ENCODE measurements around the gene CLDN5. TPM values are rescaled to one million over a fixed set of nuclear protein-coding genes. Genes with fewer than 3 reads are reported as not detected.
"Not testable (repeated sequence)": the region's sequence is repeated elsewhere in the genome, so short reads cannot be mapped to it uniquely, and the experiment has no call there.

The CLDN5 gene
- total RNA-seq, 1 donor = 9.3 TPM

DNA sequence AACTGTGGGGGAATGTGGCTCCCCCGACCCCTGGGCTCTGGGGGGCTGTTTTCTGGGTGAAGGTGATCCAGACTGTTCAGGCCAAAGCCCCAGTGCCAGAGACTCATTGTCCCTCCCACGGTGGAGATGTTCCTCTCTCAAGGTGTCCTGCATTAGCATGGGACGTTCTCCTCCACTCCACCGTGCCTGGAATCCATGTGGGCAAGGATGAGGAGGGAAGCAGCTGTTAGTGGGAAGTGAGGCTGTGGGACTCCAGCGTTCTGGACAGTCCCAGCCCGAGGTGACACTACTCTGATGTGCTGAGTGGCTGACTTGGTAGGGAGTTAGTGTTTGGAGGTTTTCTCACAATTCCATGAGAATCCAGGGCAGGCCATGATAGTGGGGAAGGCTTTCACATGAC, 31.4 kb upstream of the CLDN5 start:
- Histone ChIP-seq H3K27me3 (ENCODE audit: insufficient read depth, low read length) (no peaks in the 10 kb centered on the region), H3K4me3 (ENCODE audit: low read length) (no peak overlapping the region)

DNA sequence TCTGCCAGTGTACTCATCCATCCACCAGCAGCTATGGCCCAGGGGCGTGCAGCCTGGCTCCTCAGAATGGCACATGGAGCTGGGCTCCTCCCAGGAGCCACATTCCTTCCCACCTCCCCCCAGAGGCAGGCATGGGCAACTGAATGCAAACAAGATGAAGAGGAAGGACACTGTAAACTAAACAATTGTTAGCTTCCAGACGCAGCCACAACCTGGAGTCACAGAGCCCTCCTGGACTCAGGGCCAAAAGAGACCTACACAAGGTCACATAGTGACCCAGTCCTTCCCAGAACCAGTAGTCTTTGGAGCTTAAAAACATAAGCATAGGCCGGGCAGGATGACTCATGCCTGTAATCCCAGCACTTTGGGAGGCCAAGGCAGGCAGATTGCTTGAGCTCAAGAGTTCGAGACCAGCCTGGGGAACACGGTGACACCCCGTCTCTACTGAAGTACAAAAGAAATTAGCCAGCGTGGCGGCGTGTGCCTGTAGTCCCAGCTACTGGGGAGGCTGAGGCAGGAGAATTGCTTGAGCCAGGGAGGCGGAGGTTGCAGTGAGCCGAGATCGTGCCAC, 30.7 kb upstream of the CLDN5 start:
- Histone ChIP-seq H3K4me3 (ENCODE audit: low read length) (no peak overlapping the region), H3K4me1 (ENCODE audit: insufficient read depth, low read length) (no peaks in the 10 kb centered on the region), H3K9me3 (ENCODE audit: low read depth, low read length) (no peaks in the 10 kb centered on the region), H3K27me3 (ENCODE audit: insufficient read depth, low read length) (no peaks in the 10 kb centered on the region)

More for the DNA sequence above, 31.4 kb upstream of the CLDN5 start:
- H3K9me3 ChIP-seq (ENCODE audit: low read depth, low read length) = no peaks in the 10 kb centered on the region
- H3K4me1 ChIP-seq (ENCODE audit: insufficient read depth, low read length) = no peaks in the 10 kb centered on the region

GRCh38 chr22:19553201-19553600, 29.0 kb upstream of the CLDN5 start:
- no peak overlapping the region for H3K4me3 ChIP-seq (ENCODE audit: low read length)
- no peaks in the 10 kb centered on the region for H3K27me3 ChIP-seq (ENCODE audit: insufficient read depth, low read length)
- H3K9me3 ChIP-seq (ENCODE audit: low read depth, low read length) = no peaks in the 10 kb centered on the region
- H3K4me1 ChIP-seq (ENCODE audit: insufficient read depth, low read length) = no peaks in the 10 kb centered on the region

- Histone ChIP-seq H3K27me3 (ENCODE audit: insufficient read depth, low read length) (no peaks in the 10 kb centered on the region), H3K4me1 (ENCODE audit: insufficient read depth, low read length) (no peaks in the 10 kb centered on the region), H3K9me3 (ENCODE audit: low read depth, low read length) (no peaks in the 10 kb centered on the region), H3K4me3 (ENCODE audit: low read length) (no peak overlapping the region)
These were observed 26.2 kb upstream of the CLDN5 start for GRCh38 chr22:19550382-19550781.

DNA sequence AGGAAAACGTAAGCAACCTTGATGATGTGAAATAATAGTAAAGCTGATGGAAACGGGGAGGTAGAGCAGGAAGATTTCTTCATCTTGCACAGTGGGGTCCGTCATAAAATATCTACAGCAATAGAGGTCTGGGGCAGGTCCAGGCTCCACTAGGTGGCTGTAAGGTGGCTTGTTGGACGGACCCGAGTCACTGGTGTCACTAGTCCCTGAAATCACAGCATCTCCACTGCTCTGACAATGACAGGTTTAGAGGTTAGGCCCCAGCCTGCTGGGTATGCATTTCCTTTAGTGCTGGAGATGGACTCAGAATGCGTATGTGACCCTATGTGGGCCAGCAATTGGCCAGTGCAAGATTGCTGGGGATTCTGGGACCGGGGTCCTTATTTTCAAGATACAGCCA, 25.2 kb upstream of the CLDN5 start:
- Histone ChIP-seq H3K4me1 (ENCODE audit: insufficient read depth, low read length) (no peaks in the 10 kb centered on the region), H3K27me3 (ENCODE audit: insufficient read depth, low read length) (no peaks in the 10 kb centered on the region), H3K9me3 (ENCODE audit: low read depth, low read length) (no peaks in the 10 kb centered on the region), H3K4me3 (ENCODE audit: low read length) (no peak overlapping the region)

DNA sequence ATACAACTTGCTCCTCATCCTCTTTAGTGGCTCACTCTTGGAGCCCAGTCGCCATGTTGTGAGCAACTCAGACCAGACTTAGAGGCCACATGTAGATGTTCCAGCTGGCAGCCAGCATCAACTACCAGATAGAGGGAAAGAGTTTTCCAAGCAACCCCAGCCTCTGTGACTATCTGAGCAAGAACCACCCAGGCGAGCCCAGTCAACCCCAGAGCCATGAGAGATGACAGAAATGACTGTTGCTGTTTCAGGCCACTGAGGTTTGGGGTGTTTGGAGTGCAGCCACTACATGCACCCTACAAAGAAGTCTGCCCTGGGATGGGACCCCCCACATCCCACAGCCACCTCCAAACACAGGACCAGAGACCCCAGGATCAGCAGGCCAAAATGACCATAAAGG, 24.8 kb upstream of the CLDN5 start:
- Histone ChIP-seq H3K27me3 (ENCODE audit: insufficient read depth, low read length) (no peaks in the 10 kb centered on the region), H3K4me3 (ENCODE audit: low read length) (no peak overlapping the region), H3K9me3 (ENCODE audit: low read depth, low read length) (no peaks in the 10 kb centered on the region), H3K4me1 (ENCODE audit: insufficient read depth, low read length) (no peaks in the 10 kb centered on the region)

- H3K4me3 ChIP-seq (ENCODE audit: low read length); H3K4me1 ChIP-seq (ENCODE audit: insufficient read depth, low read length); H3K9me3 ChIP-seq (ENCODE audit: low read depth, low read length); H3K27me3 ChIP-seq (ENCODE audit: insufficient read depth, low read length): not testable (repeated sequence)
These were observed 24.2 kb upstream of the CLDN5 start for GRCh38 chr22:19548427-19548826.

- Histone ChIP-seq H3K4me1 (ENCODE audit: insufficient read depth, low read length) (no peaks in the 10 kb centered on the region), H3K27me3 (ENCODE audit: insufficient read depth, low read length) (no peaks in the 10 kb centered on the region), H3K9me3 (ENCODE audit: low read depth, low read length) (no peaks in the 10 kb centered on the region), H3K4me3 (ENCODE audit: low read length) (no peak overlapping the region)
These were observed 23.4 kb upstream of the CLDN5 start for GRCh38 chr22:19547620-19548019.

- no peak overlapping the region for H3K4me3 ChIP-seq (ENCODE audit: low read length)
- H3K4me1 ChIP-seq (ENCODE audit: insufficient read depth, low read length) = no peaks in the 10 kb centered on the region
- H3K27me3 ChIP-seq (ENCODE audit: insufficient read depth, low read length) = no peaks in the 10 kb centered on the region
- no peaks in the 10 kb centered on the region for H3K9me3 ChIP-seq (ENCODE audit: low read depth, low read length)
These were observed 22.5 kb upstream of the CLDN5 start for GRCh38 chr22:19546680-19547079.

DNA sequence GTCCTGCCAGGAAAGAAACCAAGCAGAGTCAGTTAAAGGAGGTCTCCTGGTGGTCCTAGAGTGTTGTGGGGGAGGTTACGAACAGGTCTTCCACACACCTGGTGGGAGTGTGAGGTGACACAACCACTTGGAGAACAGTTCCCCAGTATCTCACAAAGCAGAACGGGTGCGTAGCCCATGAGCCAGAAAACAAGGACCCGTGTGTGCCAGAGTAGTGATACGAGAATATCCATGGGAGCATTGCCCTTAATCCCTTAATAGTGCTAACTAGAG, 21.7 kb upstream of the CLDN5 start:
- Histone ChIP-seq H3K4me3 (ENCODE audit: low read length) (no peak overlapping the region), H3K9me3 (ENCODE audit: low read depth, low read length) (no peaks in the 10 kb centered on the region), H3K27me3 (ENCODE audit: insufficient read depth, low read length) (no peaks in the 10 kb centered on the region), H3K4me1 (ENCODE audit: insufficient read depth, low read length) (no peaks in the 10 kb centered on the region)

- H3K27me3 ChIP-seq (ENCODE audit: insufficient read depth, low read length) = no peaks in the 10 kb centered on the region
- no peaks in the 10 kb centered on the region for H3K4me1 ChIP-seq (ENCODE audit: insufficient read depth, low read length)
- no peaks in the 10 kb centered on the region for H3K9me3 ChIP-seq (ENCODE audit: low read depth, low read length)
- H3K4me3 ChIP-seq (ENCODE audit: low read length) = no peak overlapping the region
These were observed 19.9 kb upstream of the CLDN5 start for GRCh38 chr22:19543970-19544708.

DNA sequence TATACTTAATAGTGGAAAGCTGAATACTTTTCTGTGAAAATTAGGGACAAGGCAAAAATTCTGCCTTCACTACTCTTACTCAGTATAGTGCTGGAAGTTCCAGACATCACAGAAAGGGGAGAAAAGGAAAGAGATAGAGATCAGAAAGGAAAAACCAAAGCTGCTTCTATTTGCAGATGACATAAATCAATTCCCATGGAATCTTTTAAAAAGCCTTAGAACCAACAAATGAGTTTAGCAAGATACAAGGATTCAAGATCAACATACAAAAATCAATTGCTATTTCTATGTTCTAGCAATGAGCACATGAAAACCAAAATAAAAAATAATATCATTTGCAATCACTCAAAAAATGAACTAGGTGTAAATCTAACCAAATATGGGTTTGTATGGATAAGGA, 16.2 kb upstream of the CLDN5 start:
- Histone ChIP-seq H3K4me1 (ENCODE audit: insufficient read depth, low read length) (no peaks in the 10 kb centered on the region), H3K9me3 (ENCODE audit: low read depth, low read length) (no peaks in the 10 kb centered on the region), H3K27me3 (ENCODE audit: insufficient read depth, low read length) (no peaks in the 10 kb centered on the region), H3K4me3 (ENCODE audit: low read length) (no peak overlapping the region)

DNA sequence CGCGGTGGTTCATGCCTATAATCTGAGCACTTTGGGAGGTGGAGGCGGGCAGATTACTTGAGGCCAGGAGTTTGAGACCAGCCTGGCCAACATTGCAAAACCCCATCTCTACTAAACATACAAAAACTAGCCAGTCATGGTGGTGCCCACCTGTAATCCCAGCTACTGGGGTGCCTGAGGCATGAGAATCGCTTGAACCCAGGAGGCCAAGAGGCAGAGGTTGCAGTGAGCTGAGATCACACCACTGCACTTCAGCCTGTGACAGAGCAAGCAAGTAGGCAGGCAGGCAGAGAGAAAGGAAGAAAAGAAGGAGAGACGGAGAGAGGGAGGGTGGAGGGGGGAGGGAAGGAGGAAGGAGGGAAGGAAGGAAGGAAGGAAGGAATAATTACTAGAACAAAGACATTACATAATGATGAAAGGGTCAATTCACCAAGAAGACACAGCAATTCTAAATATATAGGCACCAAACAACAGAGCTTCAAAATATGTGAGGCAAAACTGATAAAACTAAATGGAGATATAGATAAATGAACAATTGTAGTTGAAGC, 13.8 kb upstream of the CLDN5 start:
- Histone ChIP-seq H3K4me3 (ENCODE audit: low read length) (no peak overlapping the region), H3K27me3 (ENCODE audit: insufficient read depth, low read length) (no peaks in the 10 kb centered on the region), H3K9me3 (ENCODE audit: low read depth, low read length) (no peaks in the 10 kb centered on the region), H3K4me1 (ENCODE audit: insufficient read depth, low read length) (no peaks in the 10 kb centered on the region)

DNA sequence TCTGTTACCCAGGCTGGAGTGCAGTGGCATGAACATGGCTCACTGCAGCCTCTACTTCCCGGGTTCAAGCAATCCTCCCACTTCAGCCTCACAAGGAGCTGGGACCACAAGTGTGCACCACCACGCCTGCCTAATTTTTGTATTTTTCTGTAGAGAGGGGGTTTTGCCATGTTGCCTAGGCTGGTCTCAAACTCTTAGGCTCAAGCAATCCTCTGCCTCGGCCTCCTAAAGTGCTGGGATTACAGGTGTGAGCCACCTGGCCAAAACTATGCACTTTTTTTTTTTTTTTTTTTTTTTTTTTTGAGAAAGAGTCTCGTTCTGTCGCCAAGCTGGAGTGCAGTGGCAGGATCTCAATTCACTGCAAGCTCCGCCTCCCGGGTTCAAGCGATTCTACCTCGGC, 12.4 kb upstream of the CLDN5 start:
- Histone ChIP-seq H3K9me3 (ENCODE audit: low read depth, low read length) (no peaks in the 10 kb centered on the region), H3K27me3 (ENCODE audit: insufficient read depth, low read length) (no peaks in the 10 kb centered on the region), H3K4me3 (ENCODE audit: low read length) (no peak overlapping the region)

GRCh38 chr22:19535001-19535400, 10.8 kb upstream of the CLDN5 start:
- no peaks in the 10 kb centered on the region for H3K27me3 ChIP-seq (ENCODE audit: insufficient read depth, low read length)

More for the DNA sequence above, 12.4 kb upstream of the CLDN5 start:
- H3K4me1 ChIP-seq (ENCODE audit: insufficient read depth, low read length) = no peaks in the 10 kb centered on the region

DNA sequence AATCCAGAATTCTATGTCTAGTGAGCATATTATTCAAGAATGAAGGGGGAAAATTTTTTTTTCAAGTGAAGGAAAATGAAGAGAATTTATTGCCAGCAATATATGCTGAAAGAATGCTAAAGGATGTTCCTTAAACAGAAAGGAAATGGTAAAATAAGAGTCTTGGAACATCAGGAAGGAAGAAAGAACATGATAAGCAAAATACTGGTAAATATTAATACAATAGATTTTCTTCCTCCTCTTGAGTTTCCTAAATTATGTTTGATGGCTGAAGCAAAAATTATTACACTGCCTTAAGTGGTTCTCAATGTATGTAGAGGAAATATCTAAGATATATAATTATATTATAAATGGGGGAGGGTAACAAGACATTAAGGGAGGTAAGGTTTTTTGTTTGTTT, 9.6 kb upstream of the CLDN5 start:
- H3K4me1 ChIP-seq (ENCODE audit: insufficient read depth, low read length) = no peaks in the 10 kb centered on the region
- H3K9me3 ChIP-seq (ENCODE audit: low read depth, low read length) = no peaks in the 10 kb centered on the region
- no peaks in the 10 kb centered on the region for H3K27me3 ChIP-seq (ENCODE audit: insufficient read depth, low read length)
- H3K4me3 ChIP-seq (ENCODE audit: low read length) = no peak overlapping the region

More at GRCh38 chr22:19535001-19535400, 10.8 kb upstream of the CLDN5 start:
- Histone ChIP-seq H3K4me3 (ENCODE audit: low read length) (no peak overlapping the region), H3K4me1 (ENCODE audit: insufficient read depth, low read length) (no peaks in the 10 kb centered on the region), H3K9me3 (ENCODE audit: low read depth, low read length) (no peaks in the 10 kb centered on the region)
